Keratinocyte (primary cell): ENCODE measurements around the gene GYG2.

ENCODE experiments used
- CTCF ChIP-seq, 3 experiments: IDR thresholded peaks in 1 of 3; conservative IDR thresholded peaks in 1 of 3; optimal IDR thresholded peaks in 1 of 3; 2 replicates in 2 of 3; 3 replicates in 1 of 3; pipeline versions ENCODE3 to v1.5.1; 2011; ENCODE audit warnings: low read length in 3 of 3, mild to moderate bottlenecking in 3 of 3, moderate library complexity in 2 of 3, control low read depth in 1 of 3, inconsistent platforms in 1 of 3; ENCODE audit not compliant: insufficient read depth in 2 of 3; ENCODE audit errors: extremely low read depth in 1 of 3
- EZH2 ChIP-seq: IDR thresholded peaks from one replicate; pipeline ENCODE4 v1.6.1; 2012; ENCODE audit warnings: inconsistent platforms, mild to moderate bottlenecking, low read length, moderate library complexity

DNA sequence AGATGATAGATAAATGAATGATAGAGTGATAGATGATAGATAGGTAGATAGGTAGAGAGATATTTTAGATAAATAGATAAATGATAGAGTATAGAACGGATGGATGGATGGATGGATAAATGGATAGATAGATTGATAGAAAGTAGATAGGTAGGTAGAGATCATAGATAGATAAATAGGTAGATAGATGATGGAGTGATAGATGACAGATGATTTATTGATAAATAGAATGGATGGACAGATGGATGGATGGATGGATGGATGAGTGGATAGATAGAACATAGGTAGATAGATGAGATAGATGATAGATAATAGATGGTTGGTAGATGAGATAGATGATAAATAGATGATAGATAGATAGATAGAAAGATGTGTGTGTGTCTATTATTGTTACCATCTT lies 50.9 kb downstream of the GYG2 start:
- TF ChIP-seq CTCF (optimal IDR thresholded peaks at IDR 0.05 in 1 of 3, IDR thresholded peaks at IDR 0.05 in 1 of 3, conservative IDR thresholded peaks at IDR 0.05 in 1 of 3; ENCODE audit: extremely low read depth in 1 of 3, insufficient read depth in 2 of 3, low read length in 3 of 3) (no peak), EZH2 (no peak)
